ENCODE results near the gene PTGR2. TPM values are rescaled to one million over a fixed set of nuclear protein-coding genes. Genes with fewer than 3 reads are reported as not detected.

PTGR2 gene
- 10 to 100 TPM in 1 of 2 donors, 1 to 10 TPM in 1; 4.1 to 10.3 TPM for total RNA-seq

DNA sequence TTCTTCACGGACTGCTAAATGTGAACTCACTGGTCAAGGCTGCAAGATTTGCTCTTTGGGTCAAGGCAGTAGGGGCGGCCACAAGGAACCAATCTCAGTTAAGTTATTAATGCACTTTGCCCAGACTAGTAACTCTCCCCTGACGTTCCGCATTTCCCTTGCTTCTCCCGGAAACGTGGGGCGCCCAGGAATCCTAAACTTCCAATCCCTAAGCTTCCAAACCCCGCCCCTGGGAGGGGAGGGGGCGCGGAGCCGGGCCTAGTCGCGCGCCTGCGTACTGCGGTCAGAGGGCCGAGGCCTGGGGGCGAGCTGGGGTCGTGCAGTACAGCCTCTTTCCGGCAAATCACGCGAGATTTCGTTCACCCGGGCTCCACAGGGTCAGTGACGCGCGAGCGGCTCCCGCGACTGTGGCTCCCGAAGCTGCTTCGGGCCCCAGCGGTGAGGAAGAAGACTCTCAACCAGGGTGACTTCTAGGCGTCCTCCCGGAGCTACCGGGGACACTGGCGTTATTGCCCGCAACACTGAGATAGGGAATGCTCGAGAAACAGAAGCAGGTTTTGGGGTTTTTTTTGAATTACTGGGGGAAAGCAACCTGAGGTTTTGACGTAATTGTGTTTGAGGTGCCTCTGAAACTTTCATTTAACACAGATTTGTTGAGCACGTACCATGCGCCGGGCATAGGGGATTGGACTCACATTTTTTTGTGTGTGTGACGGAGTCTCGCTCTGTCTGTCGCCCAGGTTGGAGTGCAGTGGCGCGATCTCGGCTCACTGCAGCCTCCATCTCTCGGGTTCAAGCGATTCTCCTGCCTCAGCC is at the start of gene PTGR2:
Gene PTGR2 (plus strand): TSS at position 265 of the 816 bp plus-strand sequence. CDS start 7,032 bp downstream, outside the sequence.
- peak within 1 kb of the TSS; percentile 99 for H3K27ac Mint-ChIP-seq

DNA sequence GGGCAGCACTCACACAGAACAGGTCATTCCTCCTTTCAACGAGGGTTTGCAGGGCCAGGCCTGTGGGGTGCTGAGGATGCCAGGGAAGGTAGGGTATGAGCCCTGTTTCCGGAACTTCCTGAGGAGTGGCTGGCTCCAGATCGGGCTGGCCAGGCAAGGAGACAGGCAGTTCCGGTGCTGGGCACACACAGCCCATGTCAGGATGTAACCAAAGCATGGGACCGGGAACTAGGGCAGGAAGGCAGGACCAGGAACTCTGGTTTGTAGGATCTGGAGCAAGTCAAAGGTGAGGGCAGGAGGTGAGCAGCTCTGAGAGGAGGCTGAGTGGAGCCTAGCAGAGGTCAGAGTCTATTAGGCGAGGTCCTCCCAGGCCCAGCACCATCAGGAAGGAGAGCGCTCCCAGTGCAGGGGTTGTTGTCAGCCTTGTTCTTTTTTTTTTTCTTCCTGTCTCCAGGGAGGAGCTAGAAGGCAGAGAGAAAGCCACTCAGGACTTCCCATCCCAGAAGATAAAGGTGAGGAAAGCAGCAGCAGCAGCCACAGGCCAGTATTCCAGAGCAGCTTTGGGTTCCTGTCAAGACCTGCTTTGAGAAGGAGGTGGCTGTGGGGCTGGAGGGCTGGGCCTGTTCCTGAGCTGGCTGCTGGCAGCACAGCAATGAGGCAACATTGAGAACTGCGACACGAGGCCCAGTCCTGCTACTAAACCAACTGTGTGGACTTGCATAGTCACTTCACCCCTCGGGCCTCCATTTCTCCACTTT is 49.0 kb upstream of the PTGR2 start:
- H3K36me3 Mint-ChIP-seq (ENCODE audit: low read depth), result no peaks in the 10 kb centered on the region
- H3K27me3 Mint-ChIP-seq, result no peaks in the 10 kb centered on the region
- no peak for ATAC-seq (replicated peaks)
- no peaks in the 10 kb centered on the region for H3K4me1 Mint-ChIP-seq
- H3K4me3 Mint-ChIP-seq, result no peak overlapping the region
- peak overlapping the region; percentile 13 for H3K27ac Mint-ChIP-seq
- no peaks in the 10 kb centered on the region for H3K9me3 Mint-ChIP-seq

More for the DNA sequence above, at the start of gene PTGR2:
- peak; percentile 93 for ATAC-seq (replicated peaks)
- Mint-ChIP-seq H3K9me3 (no peaks in the 10 kb centered on the region), H3K36me3 (ENCODE audit: low read depth) (peaks cover 12% of the 10 kb centered on the region), H3K4me3 (peak within 1 kb of the TSS; percentile 95), H3K27me3 (peaks cover 3% of the 10 kb centered on the region), H3K4me1 (peaks cover 6% of the 10 kb centered on the region)

DNA sequence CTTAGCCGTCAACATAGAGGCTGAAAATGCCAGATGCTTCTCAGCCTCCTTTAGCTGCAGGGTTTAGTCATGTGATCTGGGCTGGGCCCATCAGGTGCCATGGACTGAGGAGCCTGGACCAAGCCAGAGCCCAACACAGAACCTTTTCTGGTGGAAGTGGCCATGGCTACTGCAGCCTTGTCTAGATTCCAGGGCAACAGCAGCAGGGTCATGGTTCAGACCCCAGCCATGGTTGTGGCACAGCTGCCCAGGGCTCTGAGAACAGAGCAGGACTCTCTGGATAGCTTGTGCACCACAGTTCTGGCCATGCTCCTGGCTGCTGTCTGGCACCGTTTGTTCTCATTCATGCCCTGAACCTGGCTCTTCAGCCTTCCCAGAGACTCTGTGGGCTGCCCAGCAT is 47.0 kb upstream of the PTGR2 start:
- Mint-ChIP-seq H3K36me3 (ENCODE audit: low read depth) (no peaks in the 10 kb centered on the region), H3K4me3 (no peak overlapping the region), H3K4me1 (no peaks in the 10 kb centered on the region), H3K9me3 (no peaks in the 10 kb centered on the region), H3K27ac (no peak overlapping the region), H3K27me3 (no peaks in the 10 kb centered on the region)
- no peak for ATAC-seq (replicated peaks)

DNA sequence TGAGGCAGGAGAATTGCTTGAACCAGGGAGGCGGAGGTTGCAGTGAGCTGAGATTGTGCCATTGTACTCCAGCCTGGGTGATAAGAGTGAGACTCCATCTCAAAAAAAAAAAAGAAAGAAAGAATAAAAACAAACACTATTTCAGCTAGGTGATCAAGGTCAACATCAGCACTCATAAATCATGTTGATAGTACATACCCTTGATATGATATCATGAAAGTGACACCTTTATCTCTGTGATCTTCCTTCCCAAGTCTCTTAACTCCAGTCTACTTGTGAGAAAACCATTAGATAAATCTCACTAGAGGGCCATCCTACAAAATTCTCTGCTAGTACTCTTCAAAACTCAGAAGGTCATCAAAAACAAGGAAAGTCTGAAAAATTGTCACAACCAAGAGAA is 44.2 kb upstream of the PTGR2 start:
- Mint-ChIP-seq H3K36me3 (ENCODE audit: low read depth) (no peaks in the 10 kb centered on the region), H3K9me3 (no peaks in the 10 kb centered on the region), H3K27ac (peak overlapping the region; percentile 52), H3K4me3 (no peak overlapping the region), H3K4me1 (peaks cover 9% of the 10 kb centered on the region), H3K27me3 (peaks cover 4% of the 10 kb centered on the region)
- ATAC-seq (replicated peaks), result no peak

DNA sequence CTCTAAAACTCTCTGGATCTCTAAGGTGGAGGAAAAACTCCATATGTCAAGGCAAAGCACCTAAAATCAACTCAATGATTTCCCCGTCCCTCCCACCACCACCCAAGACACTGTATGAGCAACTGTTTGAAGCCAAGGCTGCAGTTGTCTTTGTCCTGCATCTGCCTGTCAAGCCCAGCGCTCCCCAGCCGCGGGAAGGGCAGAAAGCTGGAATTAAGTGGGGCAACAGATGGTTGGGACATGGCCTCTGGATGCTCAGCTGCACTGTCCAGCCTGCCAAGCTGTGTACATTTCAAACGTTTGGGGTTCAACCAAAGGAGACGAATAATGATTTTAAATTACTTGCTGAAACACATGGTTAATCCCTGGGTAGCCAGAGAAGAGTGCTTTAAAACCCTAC is 42.2 kb upstream of the PTGR2 start:
- H3K9me3 Mint-ChIP-seq, result no peaks in the 10 kb centered on the region
- H3K4me3 Mint-ChIP-seq, result no peak overlapping the region
- no peaks in the 10 kb centered on the region for H3K36me3 Mint-ChIP-seq (ENCODE audit: low read depth)
- H3K4me1 Mint-ChIP-seq, result peaks cover 14% of the 10 kb centered on the region
- H3K27ac Mint-ChIP-seq, result no peak overlapping the region
- no peak for ATAC-seq (replicated peaks)
- H3K27me3 Mint-ChIP-seq, result peaks cover 4% of the 10 kb centered on the region

DNA sequence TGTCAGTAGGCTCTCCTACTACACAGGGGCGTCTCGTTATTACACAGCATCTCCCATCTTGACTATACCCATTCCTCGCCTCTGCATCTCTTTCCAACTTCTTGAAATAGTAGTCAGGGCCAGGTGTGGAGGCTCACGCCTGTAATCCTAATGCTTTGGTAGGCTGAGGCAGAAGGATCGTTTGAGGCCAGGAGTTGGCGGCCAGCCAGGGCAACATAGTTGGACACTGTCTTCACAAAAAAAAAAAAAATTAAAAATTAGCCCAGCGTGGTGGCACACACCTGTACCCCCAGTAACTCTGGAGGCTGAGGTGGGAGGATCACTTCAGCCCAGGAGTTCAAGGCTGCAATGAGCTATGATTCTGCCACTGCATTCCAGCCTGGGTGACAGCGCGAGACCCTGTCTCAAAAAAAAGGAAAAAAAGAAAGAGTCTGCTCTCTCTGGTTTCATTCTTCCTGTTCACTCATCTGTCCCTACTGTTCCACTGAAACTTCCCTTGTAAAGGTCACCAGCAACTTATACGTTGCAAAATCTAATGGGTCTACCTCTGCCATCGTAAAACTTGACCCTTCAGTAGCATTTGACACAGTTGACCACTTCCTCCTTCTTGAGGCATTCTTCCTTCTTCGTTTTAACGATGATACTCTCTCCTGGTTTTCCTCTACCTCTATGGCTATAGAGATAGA is 41.0 kb upstream of the PTGR2 start:
- ATAC-seq (replicated peaks), result peak; percentile 34
- Mint-ChIP-seq H3K9me3 (no peaks in the 10 kb centered on the region), H3K4me3 (peak overlapping the region; percentile 4), H3K27ac (peak overlapping the region; percentile 51), H3K27me3 (peaks cover 4% of the 10 kb centered on the region), H3K36me3 (ENCODE audit: low read depth) (no peaks in the 10 kb centered on the region), H3K4me1 (peaks cover 16% of the 10 kb centered on the region)

DNA sequence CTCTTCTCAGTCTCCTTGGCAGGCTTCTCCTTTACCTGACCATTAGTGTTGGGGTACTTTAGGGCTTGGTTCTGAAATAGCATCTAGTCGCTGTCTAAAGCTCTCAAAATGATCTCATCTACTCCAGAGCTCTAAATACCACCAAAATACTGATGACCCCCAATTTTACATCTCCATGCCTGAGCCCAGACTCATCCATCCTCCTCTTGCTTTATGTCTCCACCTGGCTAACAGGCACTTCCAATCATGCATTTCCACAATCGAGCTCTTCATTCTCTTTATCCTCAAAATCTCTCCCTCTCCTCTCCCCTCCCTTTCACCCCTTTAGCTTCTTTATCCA is 40.5 kb upstream of the PTGR2 start:
- peak overlapping the region; percentile 4 for H3K4me3 Mint-ChIP-seq
- ATAC-seq (replicated peaks), result no peak
- H3K36me3 Mint-ChIP-seq (ENCODE audit: low read depth), result no peaks in the 10 kb centered on the region
- no peaks in the 10 kb centered on the region for H3K9me3 Mint-ChIP-seq
- peaks cover 4% of the 10 kb centered on the region for H3K27me3 Mint-ChIP-seq
- H3K4me1 Mint-ChIP-seq, result peaks cover 16% of the 10 kb centered on the region
- H3K27ac Mint-ChIP-seq, result peak overlapping the region; percentile 51

DNA sequence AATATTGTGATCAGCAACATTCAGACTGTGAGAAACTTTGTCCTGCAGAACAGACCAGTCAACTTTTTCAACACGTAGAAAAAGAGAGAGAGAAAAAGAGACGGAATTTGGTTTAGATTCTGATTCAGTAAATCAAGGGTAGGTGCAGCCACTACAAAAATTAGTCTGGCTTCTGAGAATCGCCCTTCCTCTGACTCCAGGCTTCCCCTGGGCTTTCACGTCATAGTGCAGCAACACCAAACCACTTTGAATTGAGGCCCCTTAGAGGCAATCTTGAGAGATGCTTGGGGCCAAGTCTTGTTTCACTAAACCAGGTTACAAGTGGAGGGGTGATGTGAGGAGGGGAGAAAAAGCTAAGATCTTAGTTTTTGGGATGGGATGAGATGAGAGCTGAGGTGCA is 37.5 kb upstream of the PTGR2 start:
- Mint-ChIP-seq H3K36me3 (ENCODE audit: low read depth) (no peaks in the 10 kb centered on the region), H3K4me3 (peak overlapping the region; percentile 28), H3K27me3 (peaks cover 4% of the 10 kb centered on the region), H3K9me3 (no peaks in the 10 kb centered on the region), H3K27ac (peak overlapping the region; percentile 33), H3K4me1 (peaks cover 16% of the 10 kb centered on the region)
- ATAC-seq (replicated peaks), result peak; percentile 95

DNA sequence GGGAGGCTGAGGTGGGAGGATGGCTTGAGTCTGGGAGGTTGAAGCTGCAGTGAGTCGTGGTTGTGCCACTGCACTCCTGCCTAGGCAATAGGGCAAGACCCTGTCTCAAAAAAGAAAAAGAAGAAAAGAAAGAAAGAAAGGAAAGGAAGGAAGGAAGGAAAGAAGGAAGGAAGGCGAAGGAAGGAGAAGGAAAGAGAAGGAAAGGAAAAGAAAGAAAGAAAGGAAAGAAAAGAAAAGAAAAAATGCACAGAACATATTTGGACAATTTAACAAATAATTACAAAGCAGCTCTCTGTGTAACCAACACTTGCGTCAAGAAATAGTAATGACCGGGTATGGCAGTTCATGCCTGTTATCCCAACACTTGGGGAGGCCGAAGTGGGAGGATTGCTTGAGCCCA is 35.8 kb upstream of the PTGR2 start:
- ATAC-seq (replicated peaks), result no peak
- H3K4me3 Mint-ChIP-seq, result no peak overlapping the region
- H3K4me1 Mint-ChIP-seq, result peaks cover 14% of the 10 kb centered on the region
- H3K27me3 Mint-ChIP-seq, result peaks cover 4% of the 10 kb centered on the region
- no peaks in the 10 kb centered on the region for H3K36me3 Mint-ChIP-seq (ENCODE audit: low read depth)
- H3K9me3 Mint-ChIP-seq, result no peaks in the 10 kb centered on the region
- peak overlapping the region; percentile 0 for H3K27ac Mint-ChIP-seq

DNA sequence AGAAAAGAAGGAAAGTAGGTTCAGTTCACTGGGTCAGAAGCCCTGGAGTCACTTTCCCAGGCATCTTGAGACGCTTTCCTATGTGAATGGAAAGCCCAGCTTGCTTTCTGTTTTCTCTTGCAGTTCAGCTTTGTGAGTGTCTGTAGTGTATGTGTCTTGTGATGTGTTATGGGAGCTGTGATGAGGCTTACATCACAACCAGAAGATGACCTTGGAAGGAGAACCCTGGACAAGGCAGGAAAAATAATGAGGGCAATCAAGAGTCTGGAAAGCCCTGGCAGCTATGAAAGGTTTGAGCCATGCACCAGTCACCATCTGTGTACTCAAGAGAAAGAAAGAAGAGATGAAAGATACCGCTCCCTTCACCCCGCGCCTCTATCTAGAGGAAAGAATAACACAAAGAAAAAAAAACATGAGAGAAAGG is 35.2 kb upstream of the PTGR2 start:
- Mint-ChIP-seq H3K27ac (peak overlapping the region; percentile 0), H3K4me1 (peaks cover 9% of the 10 kb centered on the region), H3K9me3 (no peaks in the 10 kb centered on the region), H3K4me3 (no peak overlapping the region), H3K27me3 (peaks cover 1% of the 10 kb centered on the region), H3K36me3 (ENCODE audit: low read depth) (no peaks in the 10 kb centered on the region)
- ATAC-seq (replicated peaks), result no peak

DNA sequence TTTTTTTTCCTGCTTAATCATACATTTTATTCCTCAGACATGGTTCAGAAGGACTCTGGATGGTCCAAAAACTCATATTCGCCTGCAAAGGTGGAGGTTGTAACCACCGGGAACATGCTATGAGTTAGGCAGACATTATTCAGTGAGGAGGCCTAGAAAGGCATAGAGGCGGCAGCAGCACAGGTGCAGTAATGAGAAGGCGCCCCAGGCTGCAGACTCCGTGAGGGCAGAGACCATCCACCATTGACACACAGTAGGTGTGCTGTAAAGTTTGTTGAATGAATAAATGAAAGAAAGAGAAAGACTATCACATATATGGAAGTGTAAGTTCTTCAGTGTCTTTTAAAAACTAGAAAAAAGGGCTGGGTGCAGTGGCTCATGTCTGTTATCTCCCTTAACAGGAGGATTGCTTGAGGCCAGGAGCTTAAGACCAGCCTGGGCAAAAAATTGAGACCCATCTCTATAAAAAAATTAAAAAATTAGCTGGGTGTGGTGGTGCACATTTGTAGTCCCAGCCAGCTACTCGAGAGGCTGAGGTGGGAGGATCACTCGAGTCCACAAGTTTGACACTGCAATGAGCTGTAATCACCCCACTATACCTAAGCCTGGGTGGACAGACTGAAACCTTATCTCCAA is 34.5 kb upstream of the PTGR2 start:
- no peak overlapping the region for H3K27ac Mint-ChIP-seq
- no peak overlapping the region for H3K4me3 Mint-ChIP-seq
- H3K9me3 Mint-ChIP-seq, result no peaks in the 10 kb centered on the region
- H3K4me1 Mint-ChIP-seq, result peaks cover 8% of the 10 kb centered on the region
- ATAC-seq (replicated peaks), result no peak
- H3K36me3 Mint-ChIP-seq (ENCODE audit: low read depth), result no peaks in the 10 kb centered on the region
- no peaks in the 10 kb centered on the region for H3K27me3 Mint-ChIP-seq

DNA sequence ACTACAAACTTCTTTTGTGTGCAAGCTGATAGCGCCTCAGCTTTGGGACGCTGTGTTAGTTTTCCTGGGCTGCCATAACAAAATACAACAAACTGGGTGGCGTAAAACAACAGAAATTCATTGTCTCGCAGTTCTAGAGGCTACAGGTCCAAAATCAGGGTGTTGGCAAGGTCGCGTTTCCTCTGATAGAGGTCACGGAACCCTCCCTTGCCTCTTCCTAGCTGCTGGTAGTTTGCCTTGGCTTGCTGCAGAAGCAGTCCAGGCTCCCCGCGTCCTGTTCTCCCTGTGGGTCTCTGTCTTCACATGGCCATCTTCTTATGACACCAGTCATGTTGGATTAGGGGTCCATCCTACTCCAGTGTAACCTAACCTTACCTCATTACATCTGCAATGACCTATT is 32.8 kb upstream of the PTGR2 start:
- H3K4me3 Mint-ChIP-seq, result no peak overlapping the region
- no peaks in the 10 kb centered on the region for H3K36me3 Mint-ChIP-seq (ENCODE audit: low read depth)
- H3K27me3 Mint-ChIP-seq, result no peaks in the 10 kb centered on the region
- no peak overlapping the region for H3K27ac Mint-ChIP-seq
- no peak for ATAC-seq (replicated peaks)
- H3K4me1 Mint-ChIP-seq, result peaks cover 8% of the 10 kb centered on the region
- H3K9me3 Mint-ChIP-seq, result no peaks in the 10 kb centered on the region

DNA sequence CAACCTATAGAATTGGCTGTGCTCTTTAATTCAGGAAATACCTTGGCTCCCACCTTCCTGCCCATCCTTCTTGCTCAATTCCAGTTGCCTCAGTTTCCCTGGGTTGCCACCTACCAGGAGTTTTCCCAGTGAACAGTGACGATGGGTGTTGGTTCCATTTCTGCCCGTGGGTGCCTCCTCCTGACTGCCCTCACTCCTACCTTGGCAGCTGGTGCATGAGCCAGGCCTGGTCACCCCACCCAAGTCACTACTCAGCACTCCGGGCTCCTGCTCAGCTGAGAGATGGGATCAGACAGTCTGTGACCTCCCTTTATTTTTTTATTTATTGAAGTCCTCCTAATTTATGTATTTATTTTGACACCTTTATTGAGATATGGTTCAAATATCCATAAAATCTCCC is 31.0 kb upstream of the PTGR2 start:
- no peaks in the 10 kb centered on the region for H3K9me3 Mint-ChIP-seq
- H3K36me3 Mint-ChIP-seq (ENCODE audit: low read depth), result no peaks in the 10 kb centered on the region
- H3K4me1 Mint-ChIP-seq, result no peaks in the 10 kb centered on the region
- no peak overlapping the region for H3K4me3 Mint-ChIP-seq
- ATAC-seq (replicated peaks), result no peak
- no peaks in the 10 kb centered on the region for H3K27me3 Mint-ChIP-seq
- no peak overlapping the region for H3K27ac Mint-ChIP-seq

DNA sequence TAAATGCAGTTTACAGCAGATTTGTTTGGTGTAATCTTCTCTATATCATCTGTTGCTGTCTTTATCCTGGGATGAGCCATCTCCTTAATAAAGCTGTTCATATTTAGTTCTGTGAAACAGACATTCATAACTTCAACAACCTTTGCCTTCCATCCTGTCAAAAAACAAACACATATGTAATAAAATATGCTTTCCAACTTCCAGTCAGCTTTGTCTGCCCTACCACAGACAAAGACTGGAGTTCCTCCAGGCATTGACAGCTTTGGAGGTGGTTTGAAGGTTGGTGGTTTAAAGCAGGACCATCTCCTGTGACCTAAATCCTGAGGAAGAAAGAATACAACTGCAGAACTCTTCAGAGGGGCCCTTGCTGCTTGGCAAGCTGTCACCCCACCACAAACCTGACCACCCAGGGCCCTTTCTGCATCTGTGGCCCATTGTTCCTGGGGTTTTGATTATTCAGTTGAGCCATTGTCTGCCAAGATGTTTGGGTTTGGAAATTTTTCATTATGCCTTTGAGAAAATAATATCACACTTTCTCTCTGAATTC is 28.2 kb upstream of the PTGR2 start:
- Mint-ChIP-seq H3K4me3 (no peak overlapping the region), H3K27me3 (no peaks in the 10 kb centered on the region), H3K36me3 (ENCODE audit: low read depth) (no peaks in the 10 kb centered on the region), H3K9me3 (no peaks in the 10 kb centered on the region), H3K4me1 (no peaks in the 10 kb centered on the region), H3K27ac (no peak overlapping the region)
- ATAC-seq (replicated peaks), result no peak

Measured in activated T-helper 17 cell treated with anti-CD3 and anti-CD28 coated beads, Interleukin-2, amount 50 U/mL, for 72 hours (primary cell).